Subcutaneous adipose tissue (tissue), 4 donors: Measurements from ENCODE around the gene TNFRSF19. TPM values are rescaled to one million over a fixed set of nuclear protein-coding genes. Genes with fewer than 3 reads are reported as not detected.

Source experiments
- total RNA-seq, 4 donors: library from RNA; depleted of rRNA; stranded (reverse); fragments of >200 nt; gene quantifications; one replicate each; pipeline ENCODE4 v1.1.0, GENCODE V29; 2016
- TF ChIP-seq, protein P1 (sequence below): fragments of 450-650 bp; IDR thresholded peaks from one replicate; pipeline ENCODE4 v1.5.1; 2016; ENCODE audit warnings: low read depth, mild to moderate bottlenecking, control low read depth, antibody characterized with exemption, moderate library complexity

The TNFRSF19 gene
- total RNA-seq, 4 donors from 2014 or later = 0.33 to 4.0 (median 1.3) TPM

GRCh38 chr13:23690668-23691067 lies 120.5 kb downstream of the TNFRSF19 start:
- TF ChIP-seq, protein P1, sequence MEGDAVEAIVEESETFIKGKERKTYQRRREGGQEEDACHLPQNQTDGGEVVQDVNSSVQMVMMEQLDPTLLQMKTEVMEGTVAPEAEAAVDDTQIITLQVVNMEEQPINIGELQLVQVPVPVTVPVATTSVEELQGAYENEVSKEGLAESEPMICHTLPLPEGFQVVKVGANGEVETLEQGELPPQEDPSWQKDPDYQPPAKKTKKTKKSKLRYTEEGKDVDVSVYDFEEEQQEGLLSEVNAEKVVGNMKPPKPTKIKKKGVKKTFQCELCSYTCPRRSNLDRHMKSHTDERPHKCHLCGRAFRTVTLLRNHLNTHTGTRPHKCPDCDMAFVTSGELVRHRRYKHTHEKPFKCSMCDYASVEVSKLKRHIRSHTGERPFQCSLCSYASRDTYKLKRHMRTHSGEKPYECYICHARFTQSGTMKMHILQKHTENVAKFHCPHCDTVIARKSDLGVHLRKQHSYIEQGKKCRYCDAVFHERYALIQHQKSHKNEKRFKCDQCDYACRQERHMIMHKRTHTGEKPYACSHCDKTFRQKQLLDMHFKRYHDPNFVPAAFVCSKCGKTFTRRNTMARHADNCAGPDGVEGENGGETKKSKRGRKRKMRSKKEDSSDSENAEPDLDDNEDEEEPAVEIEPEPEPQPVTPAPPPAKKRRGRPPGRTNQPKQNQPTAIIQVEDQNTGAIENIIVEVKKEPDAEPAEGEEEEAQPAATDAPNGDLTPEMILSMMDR = no peak

DNA sequence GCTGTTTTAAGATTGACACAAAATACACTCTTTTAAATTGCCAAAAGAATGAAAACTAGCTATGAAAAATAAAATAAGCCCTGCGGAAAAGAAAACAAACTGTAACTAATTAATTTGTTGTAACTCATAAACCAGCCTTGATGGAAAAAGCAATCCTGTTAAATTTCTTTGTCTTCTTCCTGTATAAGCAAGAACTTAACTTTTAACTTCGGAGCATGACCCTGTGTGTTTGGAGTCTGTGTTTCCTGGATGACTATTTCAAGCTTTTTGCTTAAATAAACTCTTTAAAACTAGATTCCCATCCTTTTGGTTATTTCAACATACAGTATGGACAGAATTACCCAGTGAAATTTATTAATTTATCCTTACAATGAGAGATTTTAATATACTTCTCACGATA lies 122.6 kb downstream of the TNFRSF19 start:
- TF ChIP-seq, protein P1 = no peak

GRCh38 chr13:23695196-23695595 lies 125.0 kb downstream of the TNFRSF19 start:
- TF ChIP-seq, protein P1 = no peak

DNA sequence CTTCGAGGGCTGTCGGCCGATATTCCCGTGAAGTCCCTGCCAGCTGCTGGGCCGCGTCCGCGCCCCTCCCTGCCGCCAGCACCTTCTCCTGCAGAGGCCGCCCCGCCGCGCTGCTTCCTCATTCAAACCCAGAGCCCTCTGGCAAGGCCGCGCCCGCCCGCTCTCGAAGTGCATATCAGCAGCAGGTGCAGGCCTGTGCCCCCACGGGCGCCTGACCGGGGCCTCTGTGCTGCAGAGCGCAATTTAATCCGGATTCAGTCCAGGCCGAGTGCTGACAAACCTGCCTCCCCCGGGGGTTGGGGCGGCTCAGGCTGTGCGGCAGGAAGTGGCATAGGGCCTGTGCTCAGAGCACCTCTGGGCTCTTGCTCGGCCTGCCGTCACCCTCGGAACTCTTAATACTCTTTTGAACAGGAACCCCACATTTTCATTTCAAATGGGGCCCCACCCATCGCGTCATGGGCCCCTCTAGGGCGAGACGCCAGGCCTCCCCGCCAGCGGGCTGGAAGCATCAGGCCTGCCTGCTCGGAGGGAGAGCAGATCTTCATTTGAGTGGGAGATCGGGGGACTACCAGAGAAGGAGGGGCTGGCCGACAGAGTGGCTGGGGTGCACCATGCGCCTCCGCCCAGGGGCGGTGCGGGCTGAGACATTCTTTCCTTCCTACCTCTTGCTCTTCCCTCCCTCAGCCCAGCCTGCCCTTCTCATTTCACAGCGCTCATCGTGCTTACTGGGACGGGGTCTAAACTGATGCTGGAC lies 125.7 kb downstream of the TNFRSF19 start:
- TF ChIP-seq, protein P1 = no peak

GRCh38 chr13:23696610-23697009 lies 126.4 kb downstream of the TNFRSF19 start:
- TF ChIP-seq, protein P1 = no peak

- TF ChIP-seq, protein P1 = no peak
Measured at GRCh38 chr13:23697772-23698313, 127.6 kb downstream of the TNFRSF19 start.

- TF ChIP-seq, protein P1 = no peak
Measured at GRCh38 chr13:23699271-23699670, 129.1 kb downstream of the TNFRSF19 start.
